Measurements from ENCODE around the gene PIAS1. TPM values are rescaled to one million over a fixed set of nuclear protein-coding genes. Genes with fewer than 3 reads are reported as not detected.

PIAS1 gene
- total RNA-seq, 1 donor from 2014 or later: 71.1 TPM

- H3K4me3 Mint-ChIP-seq: no peak overlapping the region
- H3K27ac Mint-ChIP-seq: no peak overlapping the region
- no peaks in the 10 kb centered on the region for H3K27me3 Mint-ChIP-seq (ENCODE audit: low read depth)
- H3K36me3 Mint-ChIP-seq: no peaks in the 10 kb centered on the region
- no peak for TF ChIP-seq CTCF (IDR thresholded peaks at IDR 0.05; ENCODE audit: unreplicated experiment)
- no peak for DNase-seq (ENCODE audit: low spot score in 2 of 2, unreplicated experiment in 2 of 2)
- H3K9me3 Mint-ChIP-seq: peaks cover 10% of the 10 kb centered on the region
- H3K4me1 Mint-ChIP-seq: peaks cover 7% of the 10 kb centered on the region
Observed at GRCh38 chr15:68029959-68030358, 24.2 kb upstream of the PIAS1 start.

- TF ChIP-seq CTCF (IDR thresholded peaks at IDR 0.05; ENCODE audit: unreplicated experiment): no peak
- Mint-ChIP-seq H3K27me3 (ENCODE audit: low read depth) (no peaks in the 10 kb centered on the region), H3K27ac (no peak overlapping the region), H3K4me3 (no peak overlapping the region), H3K36me3 (no peaks in the 10 kb centered on the region), H3K9me3 (peaks cover 13% of the 10 kb centered on the region), H3K4me1 (peaks cover 3% of the 10 kb centered on the region)
- DNase-seq (ENCODE audit: low spot score in 2 of 2, unreplicated experiment in 2 of 2): no peak
Observed at GRCh38 chr15:68031404-68031803, 22.7 kb upstream of the PIAS1 start.

GRCh38 chr15:68032672-68033071 lies 21.4 kb upstream of the PIAS1 start:
- Mint-ChIP-seq H3K4me1 (peaks cover 3% of the 10 kb centered on the region), H3K27me3 (ENCODE audit: low read depth) (no peaks in the 10 kb centered on the region), H3K4me3 (no peak overlapping the region), H3K9me3 (peaks cover 25% of the 10 kb centered on the region), H3K36me3 (no peaks in the 10 kb centered on the region), H3K27ac (no peak overlapping the region)
- no peak for TF ChIP-seq CTCF (IDR thresholded peaks at IDR 0.05; ENCODE audit: unreplicated experiment)
- no peak for DNase-seq (ENCODE audit: low spot score in 2 of 2, unreplicated experiment in 2 of 2)

GRCh38 chr15:68034081-68034480 lies 20.0 kb upstream of the PIAS1 start:
- Mint-ChIP-seq H3K27me3 (ENCODE audit: low read depth) (no peaks in the 10 kb centered on the region), H3K36me3 (peaks cover 5% of the 10 kb centered on the region), H3K4me1 (peaks cover 3% of the 10 kb centered on the region), H3K9me3 (peaks cover 33% of the 10 kb centered on the region), H3K27ac (no peak overlapping the region), H3K4me3 (no peak overlapping the region)
- no peak for TF ChIP-seq CTCF (IDR thresholded peaks at IDR 0.05; ENCODE audit: unreplicated experiment)
- DNase-seq (ENCODE audit: low spot score in 2 of 2, unreplicated experiment in 2 of 2): no peak

- H3K4me1 Mint-ChIP-seq: peaks cover 3% of the 10 kb centered on the region
- no peaks in the 10 kb centered on the region for H3K27me3 Mint-ChIP-seq (ENCODE audit: low read depth)
- TF ChIP-seq CTCF (IDR thresholded peaks at IDR 0.05; ENCODE audit: unreplicated experiment): no peak
- peaks cover 37% of the 10 kb centered on the region for H3K9me3 Mint-ChIP-seq
- H3K27ac Mint-ChIP-seq: no peak overlapping the region
- DNase-seq (ENCODE audit: low spot score in 2 of 2, unreplicated experiment in 2 of 2): no peak
- H3K36me3 Mint-ChIP-seq: peaks cover 8% of the 10 kb centered on the region
- H3K4me3 Mint-ChIP-seq: no peak overlapping the region
Observed at GRCh38 chr15:68034719-68035293, 19.3 kb upstream of the PIAS1 start.

- no peaks in the 10 kb centered on the region for H3K27me3 Mint-ChIP-seq (ENCODE audit: low read depth)
- TF ChIP-seq CTCF (IDR thresholded peaks at IDR 0.05; ENCODE audit: unreplicated experiment): no peak
- no peak overlapping the region for H3K4me3 Mint-ChIP-seq
- no peak overlapping the region for H3K27ac Mint-ChIP-seq
- H3K36me3 Mint-ChIP-seq: peaks cover 15% of the 10 kb centered on the region
- DNase-seq (ENCODE audit: low spot score in 2 of 2, unreplicated experiment in 2 of 2): no peak
- peaks cover 54% of the 10 kb centered on the region for H3K9me3 Mint-ChIP-seq
- no peaks in the 10 kb centered on the region for H3K4me1 Mint-ChIP-seq
Observed at GRCh38 chr15:68038246-68038645, 15.9 kb upstream of the PIAS1 start.

Measured in mesothelial cell of epicardium (in vitro differentiated cells).